H1 (cell line): Measurements from ENCODE around the gene FAM236D.
"Not testable (repeated sequence)": the region's sequence is repeated elsewhere in the genome, so short reads cannot be mapped to it uniquely, and the experiment has no call there.

Experiments used
- BACH1 ChIP-seq: IDR thresholded peaks from 2 replicates; pipeline ENCODE4 v1.6.1; 2012; ENCODE audit warnings: low read length, improper control_type of control experiment
- BRCA1 ChIP-seq: IDR thresholded peaks from 2 replicates; pipeline ENCODE4 v1.6.1; 2012; ENCODE audit warnings: low read depth, low read length, improper control_type of control experiment
- CHD1 ChIP-seq: IDR thresholded peaks from 2 replicates; pipeline ENCODE4 v1.6.1; 2012; ENCODE audit warnings: low read depth, low read length, improper control_type of control experiment
- CTCF ChIP-seq, 3 experiments: IDR thresholded peaks; 1 replicate in 2 of 3; 2 replicates in 1 of 3; pipeline versions ENCODE4 v1.5.1 to v1.6.1; 2011; ENCODE audit warnings: low read length in 3 of 3, mild to moderate bottlenecking in 3 of 3, inconsistent platforms in 2 of 3, low read depth in 1 of 3, moderate library complexity in 1 of 3; ENCODE audit not compliant: insufficient read depth in 1 of 3; ENCODE audit errors: control extremely low read depth in 1 of 3
- EGR1 ChIP-seq: IDR thresholded peaks from 2 replicates; pipeline ENCODE4 v1.6.1; 2011; ENCODE audit warnings: low read depth, low read length, borderline replicate concordance
- EZH2 ChIP-seq: fragments of 200-600 bp; sonication (generic); IDR thresholded peaks from 2 replicates; pipeline ENCODE4 v1.7.1; 2012; ENCODE audit warnings: low read depth, mild to moderate bottlenecking, moderate library complexity, low read length, inconsistent platforms; ENCODE audit not compliant: severe bottlenecking
- JUND ChIP-seq: IDR thresholded peaks from 2 replicates; pipeline ENCODE4 v1.6.1; 2011; ENCODE audit warnings: mild to moderate bottlenecking, improper control_type of control experiment, low read length
- MAX ChIP-seq: IDR thresholded peaks from 2 replicates; pipeline ENCODE4 v1.6.1; 2012; ENCODE audit warnings: inconsistent platforms
- PHF8 ChIP-seq: fragments of 200-600 bp; sonication (generic); conservative IDR thresholded peaks from 2 replicates; pipeline ENCODE4 v1.7.1; 2012; ENCODE audit warnings: low read depth, mild to moderate bottlenecking, inconsistent platforms, low read length, moderate library complexity
- POLR2A ChIP-seq, 2 experiments: IDR thresholded peaks; 1 replicate in 1 of 2; 2 replicates in 1 of 2; pipeline ENCODE4 v1.6.1; 2011; ENCODE audit warnings: low read depth in 2 of 2, low read length in 2 of 2, mild to moderate bottlenecking in 2 of 2; ENCODE audit errors: control extremely low read depth in 1 of 2
- POLR2AphosphoS5 ChIP-seq: IDR thresholded peaks from 2 replicates; pipeline ENCODE4 v1.6.1; 2011; ENCODE audit warnings: low read depth, low read length
- POU5F1 ChIP-seq: IDR thresholded peaks from 2 replicates; pipeline ENCODE4 v1.6.1; 2011; ENCODE audit warnings: low read depth, mild to moderate bottlenecking, low read length, moderate library complexity
- TCF12 ChIP-seq: IDR thresholded peaks from 2 replicates; pipeline ENCODE4 v1.6.1; 2011; ENCODE audit warnings: low read depth, mild to moderate bottlenecking, low read length

DNA sequence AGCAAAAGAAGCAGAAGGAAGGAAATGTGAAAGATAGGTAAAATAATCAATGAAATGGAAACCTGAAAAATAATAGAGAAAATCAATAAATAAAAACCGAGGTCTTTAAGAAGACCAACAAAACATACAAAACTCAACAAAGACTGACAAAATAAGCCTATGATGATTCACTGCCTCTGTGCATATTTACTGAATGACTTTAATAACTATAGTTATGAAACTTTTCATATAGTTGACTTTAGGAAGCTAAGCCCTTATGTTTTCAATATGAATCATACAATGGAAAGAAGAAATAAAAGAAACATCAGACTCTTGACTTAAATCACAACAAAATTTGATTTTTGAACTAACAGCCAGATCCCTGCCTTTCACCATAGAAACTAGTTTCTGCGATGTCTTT, 29.5 kb upstream of the FAM236D start:
- TF ChIP-seq BACH1; CTCF (IDR thresholded peaks at IDR 0.05; ENCODE audit: control extremely low read depth in 1 of 3, insufficient read depth in 1 of 3, low read depth in 1 of 3, low read length in 3 of 3); POU5F1; POLR2AphosphoS5; JUND; EZH2; POLR2A (IDR thresholded peaks at IDR 0.05; ENCODE audit: control extremely low read depth in 1 of 2, low read depth in 2 of 2, low read length in 2 of 2); CHD1; MAX; EGR1; PHF8; BRCA1; TCF12: not testable (repeated sequence)
